GM21717 (cell line): ENCODE results near the gene CNNM4.

Experiments
- ATAC-seq: cut with Tn5 transposase; IDR thresholded peaks from one replicate; pipeline ENCODE4 v1.9.1; 2021; ENCODE audit warnings: mild to moderate bottlenecking, moderate library complexity; ENCODE audit not compliant: unreplicated experiment

The CNNM4 gene

GRCh38 chr2:96828874-96829273 is 68.2 kb downstream of the CNNM4 start:
- ATAC-seq, result no peak

- ATAC-seq, result no peak
These were observed 69.4 kb downstream of the CNNM4 start for GRCh38 chr2:96830044-96830562.

- ATAC-seq, result no peak
These were observed 71.0 kb downstream of the CNNM4 start for GRCh38 chr2:96831679-96832078.

DNA sequence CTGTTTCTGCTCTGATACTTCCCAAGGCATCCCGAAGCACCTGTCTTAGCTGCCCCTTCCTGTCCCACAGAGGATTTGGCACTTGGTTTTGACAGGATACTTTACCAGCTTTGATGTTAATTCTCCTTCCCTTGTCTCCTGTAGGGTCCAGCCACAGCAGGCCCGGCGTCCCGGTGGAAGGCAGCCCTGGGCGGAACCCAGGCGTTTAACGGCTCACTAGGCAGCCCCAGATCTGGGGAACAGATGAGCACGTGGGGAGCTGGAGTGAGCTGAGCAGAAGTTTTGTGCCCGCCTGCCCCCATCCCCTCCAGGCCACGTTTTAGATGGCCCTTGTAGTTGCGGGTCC is 71.7 kb downstream of the CNNM4 start:
- ATAC-seq, result no peak

- no peak for ATAC-seq
These were observed 72.2 kb downstream of the CNNM4 start for GRCh38 chr2:96832754-96833507.

DNA sequence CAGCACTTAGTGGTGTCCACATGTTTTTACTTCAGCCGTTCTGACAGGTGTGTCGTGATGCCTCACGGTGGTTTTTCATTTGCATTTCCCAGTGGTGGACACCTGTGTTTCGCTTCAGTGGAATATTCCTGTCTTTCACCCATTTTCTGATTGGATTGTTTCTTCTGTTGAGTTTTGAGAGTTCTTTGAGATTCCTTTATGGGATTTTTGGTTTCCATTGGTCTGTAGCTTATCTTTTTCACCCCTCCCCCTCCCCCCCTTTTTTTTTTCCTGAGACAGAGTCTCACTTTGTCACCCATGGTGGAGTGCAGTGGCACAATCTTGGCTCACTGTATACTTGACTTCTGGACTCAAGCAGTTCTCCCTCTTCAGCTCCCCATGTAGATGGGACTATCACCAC is 75.1 kb downstream of the CNNM4 start:
- no peak for ATAC-seq

DNA sequence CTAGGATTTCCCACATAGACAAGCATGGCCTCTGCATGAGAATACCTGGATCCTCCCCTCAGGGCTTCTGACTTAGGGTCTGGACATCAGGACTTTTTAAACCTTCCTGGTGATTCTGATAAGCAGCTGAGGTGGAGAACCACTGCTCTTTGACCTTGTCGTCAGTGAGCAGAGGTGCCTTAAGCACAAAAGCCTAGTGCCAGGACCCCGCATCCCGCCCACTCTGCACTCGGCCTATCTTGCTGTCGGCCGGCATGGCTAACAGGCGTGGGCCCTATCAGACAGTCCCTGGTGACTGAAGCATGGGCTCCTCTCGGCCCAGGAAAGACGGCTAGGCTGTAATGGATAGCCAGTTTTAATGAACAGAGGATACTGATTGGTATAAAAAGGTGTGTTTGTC is 76.9 kb downstream of the CNNM4 start:
- no peak for ATAC-seq

DNA sequence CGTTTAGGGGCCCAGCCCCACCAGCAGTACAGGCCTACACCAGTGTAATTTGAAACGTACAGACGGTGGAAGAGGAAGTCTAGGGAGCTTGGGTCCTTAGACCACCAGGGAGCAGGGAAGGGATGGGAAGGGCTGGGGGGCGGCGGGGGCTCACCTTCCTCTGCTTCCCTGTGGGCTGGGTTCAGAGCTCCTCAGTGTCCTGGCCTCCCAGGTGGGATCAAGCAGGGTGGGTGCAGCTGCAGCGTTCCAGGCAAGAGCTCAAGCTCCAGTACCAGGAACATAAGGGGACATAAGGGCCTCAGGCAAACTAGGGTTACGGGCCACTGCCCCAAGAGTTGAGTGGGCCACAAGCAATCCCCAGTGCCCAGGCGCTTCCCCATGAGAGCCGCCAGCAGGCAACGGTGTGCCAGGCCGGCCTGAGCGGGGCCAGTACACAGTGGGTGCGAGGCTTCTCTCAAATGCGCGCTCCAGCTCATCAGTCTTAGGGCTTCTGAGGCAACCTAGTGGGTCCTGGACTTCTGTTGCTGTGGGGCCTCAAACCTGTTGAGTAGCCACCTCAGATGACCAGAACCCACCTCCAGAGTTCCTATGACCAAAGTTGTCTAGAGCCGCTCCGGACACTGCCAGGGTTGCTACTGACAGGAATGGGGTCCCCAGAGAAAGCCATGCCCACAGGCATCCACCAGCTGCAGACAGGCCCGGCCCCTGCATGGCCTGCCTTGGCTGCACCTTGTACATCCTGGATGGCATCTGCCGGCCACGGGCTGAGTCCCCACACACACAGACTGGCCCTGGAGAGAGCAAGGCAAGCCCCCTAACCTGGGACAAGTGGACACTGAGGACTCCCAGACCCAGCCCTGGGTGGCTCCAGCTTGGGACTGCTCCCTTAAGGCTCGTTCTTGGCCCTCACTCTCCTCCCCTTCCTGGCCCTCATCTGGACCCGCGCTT is 77.9 kb downstream of the CNNM4 start:
- no peak for ATAC-seq

- no peak for ATAC-seq
These were observed 78.7 kb downstream of the CNNM4 start for GRCh38 chr2:96839293-96839874.

DNA sequence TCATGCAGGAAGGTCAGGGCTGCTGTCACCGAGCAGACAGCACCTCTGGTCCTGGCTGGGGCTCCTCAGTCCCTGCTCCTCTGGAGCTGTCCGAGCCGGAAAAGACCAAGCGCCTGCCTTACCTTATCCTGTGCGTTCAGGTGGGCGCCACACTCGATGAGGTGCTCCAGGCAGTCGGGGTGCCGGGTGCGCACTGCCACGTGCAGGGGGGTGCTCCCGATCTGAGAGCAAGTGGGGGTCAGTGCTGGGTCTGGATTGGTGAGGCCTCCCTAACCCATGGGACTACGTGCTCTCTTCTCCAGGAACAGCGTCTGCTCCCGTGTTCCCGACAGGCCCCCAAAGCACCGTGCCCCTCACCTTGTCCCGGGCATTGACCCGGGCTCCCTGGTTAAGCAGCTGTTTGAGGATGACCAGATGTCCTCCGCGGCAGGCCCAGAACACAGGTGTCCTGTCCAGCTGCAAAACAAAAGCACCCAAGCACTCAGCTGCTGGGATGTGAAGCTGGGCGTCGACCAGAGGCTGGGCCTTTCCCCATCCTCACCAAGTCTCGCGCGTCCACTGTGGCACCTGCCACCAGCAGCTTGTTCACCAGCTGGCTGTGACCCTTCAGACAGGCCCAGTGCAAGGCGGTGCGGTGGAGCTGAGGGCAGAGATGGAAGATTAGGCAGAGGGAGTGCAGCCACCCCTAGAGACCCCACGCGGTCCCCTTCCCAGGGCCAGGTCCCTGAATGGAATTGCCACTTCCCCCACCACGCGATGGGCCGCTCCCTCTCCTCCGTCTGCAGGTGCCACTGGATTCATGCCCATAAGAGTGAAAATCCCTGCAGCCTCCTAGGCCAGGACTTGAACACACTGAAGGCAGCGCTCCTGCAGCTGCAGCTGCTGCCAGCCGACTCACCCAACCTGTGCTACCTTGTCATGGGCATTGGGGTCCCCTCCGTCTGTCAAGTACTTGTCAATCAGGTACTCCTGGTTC is 79.5 kb downstream of the CNNM4 start:
- no peak for ATAC-seq

DNA sequence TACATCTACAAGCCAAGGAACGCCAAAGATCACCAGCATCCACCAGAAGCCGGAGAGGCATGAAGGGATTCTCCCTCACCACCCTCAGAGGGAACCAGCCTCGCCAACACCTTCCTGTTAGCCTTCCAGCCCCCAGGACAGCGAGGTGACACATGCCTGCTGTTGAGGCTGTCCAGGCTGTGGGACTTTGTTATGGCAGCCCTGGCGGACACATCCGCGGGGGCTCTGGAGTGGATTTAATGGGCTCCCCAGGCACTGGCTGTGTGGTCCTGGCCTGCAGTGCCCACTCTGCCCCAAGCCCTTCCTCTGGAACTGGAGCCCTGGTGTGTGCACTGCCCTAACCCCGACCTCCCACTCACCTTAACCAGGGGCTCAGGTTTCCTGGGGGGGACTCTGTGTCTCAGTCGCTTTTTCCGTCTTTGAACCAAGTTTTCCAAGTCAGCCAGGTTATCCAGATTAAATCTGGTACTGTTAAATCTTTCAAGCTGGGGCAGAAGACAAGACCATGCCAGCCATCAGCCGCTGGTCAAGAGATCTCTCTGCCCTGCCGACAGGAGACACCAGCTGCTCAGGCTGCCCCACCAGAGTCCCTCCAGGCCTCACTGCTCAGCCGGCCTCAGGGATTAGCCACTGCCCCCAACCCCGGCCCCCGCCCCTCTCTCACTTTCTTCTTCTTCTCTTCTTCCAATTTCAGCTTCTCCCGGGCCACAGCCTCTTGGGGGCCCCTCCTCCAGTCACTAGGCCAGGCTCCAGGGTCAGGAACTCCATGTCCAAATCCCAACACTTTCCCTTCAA is 81.2 kb downstream of the CNNM4 start:
- ATAC-seq, result no peak

- ATAC-seq, result no peak
These were observed 81.9 kb downstream of the CNNM4 start for GRCh38 chr2:96842600-96842999.

DNA sequence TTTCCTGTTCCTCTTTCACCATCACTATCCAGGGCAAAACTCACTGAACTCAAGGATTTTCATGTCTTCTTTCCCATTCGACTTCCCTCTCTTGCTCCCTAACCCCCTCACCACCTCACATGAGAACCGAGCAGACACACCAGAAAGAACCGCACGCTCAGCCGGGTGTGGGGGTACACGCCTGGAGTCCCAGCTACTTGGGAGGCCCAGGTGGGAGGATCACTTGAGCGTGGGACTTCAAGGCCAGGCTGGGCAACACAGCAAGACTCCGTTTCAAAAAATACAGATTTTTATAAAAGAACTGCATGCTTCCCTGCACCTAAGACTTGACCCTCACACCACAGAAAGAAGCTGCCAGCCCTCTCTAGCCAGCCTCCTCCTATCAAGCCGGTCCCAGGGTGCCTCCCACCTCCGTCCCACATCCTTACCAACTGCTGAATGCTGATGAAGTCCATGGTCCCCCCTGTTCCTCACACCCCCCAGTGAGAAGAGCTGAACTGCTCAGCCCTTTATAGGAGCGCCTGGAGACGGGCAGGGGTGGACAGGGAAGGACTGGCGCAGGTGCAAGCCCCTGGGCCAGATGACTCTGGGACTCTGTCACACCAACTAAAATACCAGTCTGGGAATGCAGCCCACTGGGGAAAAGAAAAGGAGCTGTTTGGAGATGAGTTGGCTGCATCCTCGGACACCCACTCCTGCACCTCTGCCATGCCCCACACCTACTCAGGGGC is 83.0 kb downstream of the CNNM4 start, which contains the start of gene ANKRD23:
Gene ANKRD23 (minus strand): TSS at position 484 of the 731 bp plus-strand sequence. CDS start 29 bp downstream, at position 455.
- no peak for ATAC-seq

DNA sequence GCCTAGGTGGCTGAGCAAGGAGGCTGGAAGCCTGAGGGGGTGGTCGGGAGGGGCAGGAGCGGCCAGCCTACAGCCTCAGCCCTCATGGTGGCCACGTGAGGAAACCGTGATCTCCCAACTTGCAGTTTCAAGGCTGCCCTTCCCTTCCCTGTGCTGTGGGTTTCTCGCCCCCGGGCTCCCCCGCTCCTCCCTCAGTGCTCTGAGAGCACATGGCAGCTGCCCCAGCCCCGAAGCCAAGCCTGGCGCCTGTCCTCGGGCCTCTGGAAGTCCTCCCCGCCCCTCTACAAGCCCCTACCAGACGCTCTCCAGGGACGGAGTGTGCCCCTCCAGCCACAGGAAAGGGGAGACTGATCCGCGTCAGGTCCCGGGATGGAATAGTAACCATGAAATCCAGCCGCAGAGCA is 83.7 kb downstream of the CNNM4 start:
- no peak for ATAC-seq

- no peak for ATAC-seq
These were observed 86.1 kb downstream of the CNNM4 start for GRCh38 chr2:96846825-96847224.

- no peak for ATAC-seq
These were observed 86.9 kb downstream of the CNNM4 start for GRCh38 chr2:96847586-96847985.

- ATAC-seq, result no peak
These were observed 87.6 kb downstream of the CNNM4 start for GRCh38 chr2:96848264-96848663.

GRCh38 chr2:96852667-96853066 is 92.0 kb downstream of the CNNM4 start:
- no peak for ATAC-seq

DNA sequence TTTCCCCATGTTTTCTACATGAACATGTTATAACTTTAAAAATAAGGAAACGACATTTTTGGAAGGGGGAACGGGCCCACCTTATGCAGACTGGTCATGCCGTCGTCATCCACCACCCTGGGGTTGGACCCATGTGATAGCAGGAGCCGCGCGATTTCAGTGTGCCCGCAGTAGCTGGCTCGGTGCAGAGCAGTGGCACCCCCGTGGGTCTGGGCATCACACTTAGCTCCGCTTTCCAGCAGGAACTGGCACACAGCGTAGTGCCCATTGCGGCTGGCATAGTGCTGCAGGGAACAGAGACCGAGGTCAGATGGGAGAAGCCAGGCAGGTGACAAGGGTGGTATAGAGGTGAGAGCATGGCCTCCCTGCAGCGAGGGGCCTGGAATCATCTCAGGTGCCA is 92.6 kb downstream of the CNNM4 start:
- no peak for ATAC-seq
